ENCODE results near the gene DNAJC3. TPM values are rescaled to one million over a fixed set of nuclear protein-coding genes. Genes with fewer than 3 reads are reported as not detected.
"Not testable (repeated sequence)": the region's sequence is repeated elsewhere in the genome, so short reads cannot be mapped to it uniquely, and the experiment has no call there.

The DNAJC3 gene
- total and polyA plus RNA-seq, 4 donors, result 32.0 to 121 (median 37.1) TPM

DNA sequence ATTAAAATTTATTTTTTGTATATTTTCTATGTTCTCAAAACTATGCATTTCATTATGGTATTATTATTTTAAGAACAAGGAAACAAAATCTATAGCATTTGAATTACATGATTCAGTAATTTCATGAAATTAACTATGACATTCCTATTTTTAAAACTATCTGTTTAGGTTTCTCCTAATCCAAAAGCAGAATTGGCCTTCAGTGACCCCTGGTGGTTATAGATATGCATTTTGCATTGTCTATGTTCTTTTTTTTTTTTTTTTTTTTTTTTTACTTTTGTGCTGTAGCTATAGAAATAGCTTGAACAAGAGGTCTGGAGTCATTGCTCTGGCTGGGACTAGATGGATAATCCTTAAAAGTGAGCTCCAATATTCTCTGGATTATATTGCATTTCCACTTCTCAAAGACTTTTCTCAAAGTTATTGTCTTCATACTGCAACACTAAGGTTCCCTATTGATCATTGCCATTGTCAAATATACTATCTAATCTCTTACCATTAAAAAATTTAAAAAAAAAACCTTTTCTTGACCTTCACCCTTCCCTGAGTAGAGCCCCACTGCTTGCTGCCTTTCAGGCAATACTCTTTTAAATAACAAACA, 15.9 kb upstream of the DNAJC3 start:
- Histone ChIP-seq H3K27ac (ENCODE audit: low read depth in 1 of 2, low read length in 2 of 2) (no peak overlapping the region), H3K36me3 (ENCODE audit: control insufficient read depth in 4 of 4, insufficient read depth in 3 of 4, low read depth in 1 of 4, low read length in 3 of 4) (no peaks in the 10 kb centered on the region)
- no peak for DNase-seq (ENCODE audit: low spot score)

DNA sequence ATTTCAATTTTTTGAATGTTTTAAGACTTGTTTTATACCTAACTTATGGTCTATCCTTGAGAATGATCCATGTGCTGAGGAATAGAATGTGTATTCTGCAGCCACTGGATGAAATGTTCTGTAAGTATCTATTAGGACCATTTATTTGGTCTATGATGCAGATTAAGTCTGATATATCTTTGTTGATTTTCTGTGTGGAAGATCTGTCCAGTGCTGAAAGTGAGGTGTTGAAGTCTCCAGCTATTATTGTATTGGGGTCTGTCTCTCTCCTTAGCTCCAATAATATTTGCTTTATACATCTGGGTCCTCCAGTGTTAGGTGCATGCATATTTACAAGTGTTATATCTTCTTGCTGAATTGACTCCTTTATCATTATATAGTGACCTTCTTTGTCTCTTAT, 9.7 kb upstream of the DNAJC3 start:
- not testable (repeated sequence) for H3K27me3 ChIP-seq (ENCODE audit: control insufficient read depth in 4 of 4, insufficient read depth in 4 of 4, low read length in 3 of 4); H3K36me3 ChIP-seq (ENCODE audit: control insufficient read depth in 4 of 4, insufficient read depth in 3 of 4, low read depth in 1 of 4, low read length in 3 of 4); H3K4me3 ChIP-seq (ENCODE audit: low read depth in 1 of 3, low read length in 3 of 3); H3K9ac ChIP-seq (ENCODE audit: low read depth in 1 of 2, low read length in 2 of 2); DNase-seq (ENCODE audit: low spot score); H3K27ac ChIP-seq (ENCODE audit: low read depth in 1 of 2, low read length in 2 of 2); H3K4me1 ChIP-seq (ENCODE audit: control insufficient read depth in 4 of 4, insufficient read depth in 4 of 4, low read length in 3 of 4)
- peaks cover 20 to 79% (median 37%) of the 10 kb centered on the region in 4 donors for H3K9me3 ChIP-seq (ENCODE audit: control insufficient read depth in 4 of 4, low read length in 3 of 4)

More for the DNA sequence above, 15.9 kb upstream of the DNAJC3 start:
- Histone ChIP-seq H3K9ac (ENCODE audit: low read depth in 1 of 2, low read length in 2 of 2) (no peak overlapping the region), H3K4me1 (ENCODE audit: control insufficient read depth in 4 of 4, insufficient read depth in 4 of 4, low read length in 3 of 4) (no peaks in the 10 kb centered on the region), H3K4me3 (ENCODE audit: low read depth in 1 of 3, low read length in 3 of 3) (no peak overlapping the region), H3K9me3 (ENCODE audit: control insufficient read depth in 4 of 4, low read length in 3 of 4) (peaks cover 2 to 28% (median 14%) of the 10 kb centered on the region in 4 donors), H3K27me3 (ENCODE audit: control insufficient read depth in 4 of 4, insufficient read depth in 4 of 4, low read length in 3 of 4) (no peaks in the 10 kb centered on the region)
- TF ChIP-seq RAD21 (IDR thresholded peaks at IDR 0.05) (peak; percentile 79), EGR1 (IDR thresholded peaks at IDR 0.05; ENCODE audit: low read depth in 2 of 2) (no peak), GABPA (IDR thresholded peaks at IDR 0.05 in 1 of 2, conservative IDR thresholded peaks at IDR 0.05 in 1 of 2) (no peak), FOXA2 (IDR thresholded peaks at IDR 0.05) (no peak), YY1 (IDR thresholded peaks at IDR 0.05) (no peak), NR2F2 (IDR thresholded peaks at IDR 0.05) (no peak), TAF1 (conservative IDR thresholded peaks at IDR 0.05) (no peak), RXRA (IDR thresholded peaks at IDR 0.05) (no peak), FOXA1 (IDR thresholded peaks at IDR 0.05) (no peak), HNF4G (IDR thresholded peaks at IDR 0.05) (no peak)
- TF ChIP-seq, protein P1, sequence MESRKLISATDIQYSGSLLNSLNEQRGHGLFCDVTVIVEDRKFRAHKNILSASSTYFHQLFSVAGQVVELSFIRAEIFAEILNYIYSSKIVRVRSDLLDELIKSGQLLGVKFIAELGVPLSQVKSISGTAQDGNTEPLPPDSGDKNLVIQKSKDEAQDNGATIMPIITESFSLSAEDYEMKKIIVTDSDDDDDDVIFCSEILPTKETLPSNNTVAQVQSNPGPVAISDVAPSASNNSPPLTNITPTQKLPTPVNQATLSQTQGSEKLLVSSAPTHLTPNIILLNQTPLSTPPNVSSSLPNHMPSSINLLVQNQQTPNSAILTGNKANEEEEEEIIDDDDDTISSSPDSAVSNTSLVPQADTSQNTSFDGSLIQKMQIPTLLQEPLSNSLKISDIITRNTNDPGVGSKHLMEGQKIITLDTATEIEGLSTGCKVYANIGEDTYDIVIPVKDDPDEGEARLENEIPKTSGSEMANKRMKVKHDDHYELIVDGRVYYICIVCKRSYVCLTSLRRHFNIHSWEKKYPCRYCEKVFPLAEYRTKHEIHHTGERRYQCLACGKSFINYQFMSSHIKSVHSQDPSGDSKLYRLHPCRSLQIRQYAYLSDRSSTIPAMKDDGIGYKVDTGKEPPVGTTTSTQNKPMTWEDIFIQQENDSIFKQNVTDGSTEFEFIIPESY (IDR thresholded peaks at IDR 0.05), result no peak
- TF ChIP-seq, protein P2, sequence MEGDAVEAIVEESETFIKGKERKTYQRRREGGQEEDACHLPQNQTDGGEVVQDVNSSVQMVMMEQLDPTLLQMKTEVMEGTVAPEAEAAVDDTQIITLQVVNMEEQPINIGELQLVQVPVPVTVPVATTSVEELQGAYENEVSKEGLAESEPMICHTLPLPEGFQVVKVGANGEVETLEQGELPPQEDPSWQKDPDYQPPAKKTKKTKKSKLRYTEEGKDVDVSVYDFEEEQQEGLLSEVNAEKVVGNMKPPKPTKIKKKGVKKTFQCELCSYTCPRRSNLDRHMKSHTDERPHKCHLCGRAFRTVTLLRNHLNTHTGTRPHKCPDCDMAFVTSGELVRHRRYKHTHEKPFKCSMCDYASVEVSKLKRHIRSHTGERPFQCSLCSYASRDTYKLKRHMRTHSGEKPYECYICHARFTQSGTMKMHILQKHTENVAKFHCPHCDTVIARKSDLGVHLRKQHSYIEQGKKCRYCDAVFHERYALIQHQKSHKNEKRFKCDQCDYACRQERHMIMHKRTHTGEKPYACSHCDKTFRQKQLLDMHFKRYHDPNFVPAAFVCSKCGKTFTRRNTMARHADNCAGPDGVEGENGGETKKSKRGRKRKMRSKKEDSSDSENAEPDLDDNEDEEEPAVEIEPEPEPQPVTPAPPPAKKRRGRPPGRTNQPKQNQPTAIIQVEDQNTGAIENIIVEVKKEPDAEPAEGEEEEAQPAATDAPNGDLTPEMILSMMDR (IDR thresholded peaks at IDR 0.05; ENCODE audit: low read depth, low read length, missing input control), result peak; percentile 55
- TF ChIP-seq, protein P3, sequence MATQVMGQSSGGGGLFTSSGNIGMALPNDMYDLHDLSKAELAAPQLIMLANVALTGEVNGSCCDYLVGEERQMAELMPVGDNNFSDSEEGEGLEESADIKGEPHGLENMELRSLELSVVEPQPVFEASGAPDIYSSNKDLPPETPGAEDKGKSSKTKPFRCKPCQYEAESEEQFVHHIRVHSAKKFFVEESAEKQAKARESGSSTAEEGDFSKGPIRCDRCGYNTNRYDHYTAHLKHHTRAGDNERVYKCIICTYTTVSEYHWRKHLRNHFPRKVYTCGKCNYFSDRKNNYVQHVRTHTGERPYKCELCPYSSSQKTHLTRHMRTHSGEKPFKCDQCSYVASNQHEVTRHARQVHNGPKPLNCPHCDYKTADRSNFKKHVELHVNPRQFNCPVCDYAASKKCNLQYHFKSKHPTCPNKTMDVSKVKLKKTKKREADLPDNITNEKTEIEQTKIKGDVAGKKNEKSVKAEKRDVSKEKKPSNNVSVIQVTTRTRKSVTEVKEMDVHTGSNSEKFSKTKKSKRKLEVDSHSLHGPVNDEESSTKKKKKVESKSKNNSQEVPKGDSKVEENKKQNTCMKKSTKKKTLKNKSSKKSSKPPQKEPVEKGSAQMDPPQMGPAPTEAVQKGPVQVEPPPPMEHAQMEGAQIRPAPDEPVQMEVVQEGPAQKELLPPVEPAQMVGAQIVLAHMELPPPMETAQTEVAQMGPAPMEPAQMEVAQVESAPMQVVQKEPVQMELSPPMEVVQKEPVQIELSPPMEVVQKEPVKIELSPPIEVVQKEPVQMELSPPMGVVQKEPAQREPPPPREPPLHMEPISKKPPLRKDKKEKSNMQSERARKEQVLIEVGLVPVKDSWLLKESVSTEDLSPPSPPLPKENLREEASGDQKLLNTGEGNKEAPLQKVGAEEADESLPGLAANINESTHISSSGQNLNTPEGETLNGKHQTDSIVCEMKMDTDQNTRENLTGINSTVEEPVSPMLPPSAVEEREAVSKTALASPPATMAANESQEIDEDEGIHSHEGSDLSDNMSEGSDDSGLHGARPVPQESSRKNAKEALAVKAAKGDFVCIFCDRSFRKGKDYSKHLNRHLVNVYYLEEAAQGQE (IDR thresholded peaks at IDR 0.05), result no peak
- TF ChIP-seq, protein P4, sequence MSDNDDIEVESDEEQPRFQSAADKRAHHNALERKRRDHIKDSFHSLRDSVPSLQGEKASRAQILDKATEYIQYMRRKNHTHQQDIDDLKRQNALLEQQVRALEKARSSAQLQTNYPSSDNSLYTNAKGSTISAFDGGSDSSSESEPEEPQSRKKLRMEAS (IDR thresholded peaks at IDR 0.05), result no peak

All from liver (tissue), 9 donors.